ENCODE results near the gene ZCCHC2. TPM values are rescaled to one million over a fixed set of nuclear protein-coding genes. Genes with fewer than 3 reads are reported as not detected.

Gene ZCCHC2
- total and polyA plus RNA-seq, 2 of the 8 experiments (the other 6 are each of a cell fraction or from before 2014, with no cell fraction given) = 13.5 to 18.6 TPM

- peaks cover 8 to 19% of the 10 kb centered on the region in 2 experiments for H4K20me1 ChIP-seq (replicated peaks in 1 of 2; ENCODE audit: control insufficient read depth in 1 of 2, insufficient read depth in 2 of 2, low read length in 2 of 2)
- no peaks in the 10 kb centered on the region for H3K79me1 ChIP-seq (ENCODE audit: low read depth, low read length)
- no peak overlapping the region for H4K91ac ChIP-seq (replicated peaks; ENCODE audit: insufficient read length, low read length)
- 2% methylated on average over 53 of the region's 100 CpGs; no CpG with 5 or more reads in 1 of the 2 experiments for WGBS, 2 experiments (ENCODE audit: extremely low coverage in 1 of 2, insufficient coverage in 1 of 2, insufficient read length in 1 of 2, insufficient replicate concordance in 2 of 2, low coverage in 1 of 2, low lambda C conversion rate in 2 of 2, missing lambda C conversion rate in 1 of 2)
- peaks cover 20% of the 10 kb centered on the region; the same call in 1 of the 2 replicates for H3K23me2 ChIP-seq (ENCODE audit: low read depth, low read length)
- no peak overlapping the region for H4K5ac ChIP-seq (ENCODE audit: insufficient read length, low read depth, low read length)
- H2BK20ac ChIP-seq (ENCODE audit: low read length) = no peak overlapping the region
- no peak overlapping the region for H2BK120ac ChIP-seq (replicated peaks; ENCODE audit: low read depth, low read length)
- no peak overlapping the region for H3K27ac ChIP-seq (ENCODE audit: low read depth, low read length)
- peak overlapping the region; percentile 76 for H4K8ac ChIP-seq (ENCODE audit: extremely low read depth, insufficient read depth, low read length)
- H3K9ac ChIP-seq (replicated peaks in 1 of 4; ENCODE audit: extremely low read depth in 1 of 4, low read depth in 3 of 4, low read length in 3 of 4) = peak overlapping the region; percentile 36 to 76 (median 47)
- no peak overlapping the region for H2AFZ ChIP-seq (ENCODE audit: low read length)
- H3K56ac ChIP-seq (replicated peaks; ENCODE audit: insufficient read length, low read depth, low read length) = no peak overlapping the region
- peak overlapping the region; percentile 50 to 79 (median 65) for H3K4me3 ChIP-seq (ENCODE audit: extremely low read depth in 1 of 4, insufficient read depth in 2 of 4, low read depth in 3 of 4, low read length in 4 of 4)
- POLR2A ChIA-PET (ENCODE audit: partially characterized antibody) = interaction anchor here (1.1 kb wide), 1 partner anchor 15 kb away, joined by 3 read pairs; no protein-coding TSS in a partner anchor
- DNase-seq (ENCODE audit: low read depth in 1 of 2, low spot score in 2 of 2) (peak in 1 of 2 experiments; percentile 67), FAIRE-seq (no peak)
- H3K18ac ChIP-seq (ENCODE audit: extremely low read depth, low read length) = peak overlapping the region; percentile 52; the same call in 1 of the 2 replicates
- no peak overlapping the region for H2BK15ac ChIP-seq (ENCODE audit: low read length)
- H3K4me1 ChIP-seq (replicated peaks in 1 of 4; ENCODE audit: control insufficient read depth in 3 of 4, insufficient read depth in 4 of 4, low read length in 3 of 4) = peaks cover 0 to 11% (median 6%) of the 10 kb centered on the region in 4 experiments; a peak in 6 of 7 replicates
- H3K9me3 ChIP-seq (ENCODE audit: insufficient read depth in 2 of 2, low read depth in 1 of 2, low read length in 1 of 2) = no peaks in the 10 kb centered on the region
- H3K4me2 ChIP-seq (ENCODE audit: insufficient read depth in 1 of 2, low read depth in 2 of 2, low read length in 2 of 2) = peak overlapping the region; percentile 83 to 98
- no peak overlapping the region for H3K4ac ChIP-seq (replicated peaks; ENCODE audit: insufficient read length, low read depth, low read length)
- H3K36me3 ChIP-seq (ENCODE audit: control insufficient read depth in 2 of 4, insufficient read depth in 4 of 4, low read length in 3 of 4) = no peaks in the 10 kb centered on the region
- CTCF ChIA-PET (ENCODE audit: partially characterized antibody) = no interaction called here
- H3K79me2 ChIP-seq (ENCODE audit: control insufficient read depth in 1 of 2, insufficient read depth in 2 of 2, low read length in 2 of 2) = peaks cover 0 to 16% of the 10 kb centered on the region in 2 experiments; a peak in 2 of 4 replicates
- H3K27me3 ChIP-seq (replicated peaks in 1 of 4; ENCODE audit: control insufficient read depth in 3 of 4, extremely low read depth in 1 of 4, insufficient read depth in 3 of 4, low read length in 3 of 4) = peaks cover 0 to 29% (median 17%) of the 10 kb centered on the region in 4 experiments; a peak in 6 of 7 replicates
- H2AK5ac ChIP-seq (ENCODE audit: low read depth, low read length) = no peak overlapping the region
- H2BK12ac ChIP-seq (ENCODE audit: low read depth, low read length) = no peak overlapping the region
- no peak overlapping the region for H3K14ac ChIP-seq (ENCODE audit: insufficient read length)
- H3K23ac ChIP-seq (ENCODE audit: insufficient read length) = no peak overlapping the region
- H2BK5ac ChIP-seq (ENCODE audit: low read depth, low read length) = no peak overlapping the region
- TF ChIP-seq POU5F1 (IDR thresholded peaks at IDR 0.05; ENCODE audit: low read depth, low read length) = no peak
- no peak for TF ChIP-seq SIRT6 (IDR thresholded peaks at IDR 0.05; ENCODE audit: low read length)
- TF ChIP-seq JUN (IDR thresholded peaks at IDR 0.05; ENCODE audit: low read depth, low read length) = no peak
- no peak for TF ChIP-seq MAFK (IDR thresholded peaks at IDR 0.05; ENCODE audit: low read depth, low read length)
- no peak for TF ChIP-seq NANOG (IDR thresholded peaks at IDR 0.05; ENCODE audit: insufficient read depth, low read depth, low read length, poor library complexity, severe bottlenecking)
- TF ChIP-seq CHD1 (IDR thresholded peaks at IDR 0.05; ENCODE audit: low read depth, low read length) = no peak
- TF ChIP-seq ATF3 (IDR thresholded peaks at IDR 0.05; ENCODE audit: insufficient read depth, low read depth, low read length) = no peak
- no peak for TF ChIP-seq RAD21 (IDR thresholded peaks at IDR 0.05 in 1 of 2, conservative IDR thresholded peaks at IDR 0.05 in 1 of 2; ENCODE audit: low read depth in 2 of 2, low read length in 2 of 2)
- no peak for TF ChIP-seq SIX5 (IDR thresholded peaks at IDR 0.05; ENCODE audit: low read depth, low read length)
- TF ChIP-seq SP4 (IDR thresholded peaks at IDR 0.05; ENCODE audit: low read length) = no peak
- TF ChIP-seq SP2 (IDR thresholded peaks at IDR 0.05; ENCODE audit: low read length) = no peak
- TF ChIP-seq KDM4A (IDR thresholded peaks at IDR 0.05; ENCODE audit: low read depth, low read length, severe bottlenecking) = peak; percentile 76
These were observed 1.0 kb downstream of the ZCCHC2 start for GRCh38 chr18:62523631-62524439.
